Thyroid gland (tissue), 4 donors: ENCODE measurements around the gene LRCH1.

Experiments
- CTCF ChIP-seq, 6 experiments: fragments of 200-600 bp in 3 of 6; fragments of 450-650 bp in 3 of 6; sonication (generic) in 3 of 6; IDR thresholded peaks; one replicate each; pipeline ENCODE4 v1.5.1; 2016 to 2019; ENCODE audit warnings: antibody characterized with exemption in 6 of 6, mild to moderate bottlenecking in 2 of 6, inconsistent platforms in 1 of 6, moderate library complexity in 1 of 6
- POLR2A ChIP-seq, 2 donors: fragments of 450-650 bp; IDR thresholded peaks; one replicate each; pipeline ENCODE4 v1.6.1; 2017; ENCODE audit warnings: antibody characterized with exemption in 2 of 2, mild to moderate bottlenecking in 2 of 2, moderate library complexity in 1 of 2

DNA sequence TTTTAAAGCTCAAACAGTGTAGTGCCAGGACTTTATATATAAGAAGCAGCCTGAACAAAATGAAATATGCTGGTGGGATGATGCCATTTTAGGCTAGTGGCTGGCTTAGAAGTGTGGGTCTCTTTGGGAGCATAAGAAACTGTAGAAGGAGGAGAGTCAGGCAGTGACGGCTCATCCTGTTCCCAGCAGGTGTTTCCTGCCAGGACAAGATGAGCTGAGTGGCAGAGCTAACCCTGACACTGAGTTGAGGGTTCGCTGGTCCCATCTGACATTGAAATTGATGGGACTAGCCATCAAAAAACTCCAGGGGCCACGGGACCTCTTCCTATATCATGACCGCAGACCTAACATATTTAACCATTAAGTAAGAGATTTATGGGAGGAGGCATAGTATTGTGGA lies 192.7 kb downstream of the LRCH1 start:
- TF ChIP-seq CTCF (IDR thresholded peaks at IDR 0.05), result no peak
- TF ChIP-seq POLR2A (IDR thresholded peaks at IDR 0.05), result no peak
